ENCODE measurements around the gene RELL2. TPM values are rescaled to one million over a fixed set of nuclear protein-coding genes. Genes with fewer than 3 reads are reported as not detected.

Gene RELL2
- total RNA-seq, 2 experiments from 2014 or later, result 28.0 to 43.1 TPM

- no TSS peak for BruUV-seq (replicated peaks)
- peaks cover 5% of the 10 kb centered on the region for H4K20me1 ChIP-seq (ENCODE audit: insufficient read depth, low read length)
- H3K79me2 ChIP-seq (ENCODE audit: insufficient read depth, low read depth, low read length), result peaks cover 49% of the 10 kb centered on the region
- peak overlapping the region; percentile 43; the same call in 1 of the 2 replicates for H2AFZ ChIP-seq (ENCODE audit: low read length)
- TF ChIP-seq EZH2phosphoT487 (IDR thresholded peaks at IDR 0.05; ENCODE audit: borderline replicate concordance, low read depth, low read length), result no peak
- TF ChIP-seq CTCF (conservative IDR thresholded peaks at IDR 0.05; ENCODE audit: low read length), result no peak
- H3K9me3 ChIP-seq (ENCODE audit: low read length), result no peaks in the 10 kb centered on the region
- peak overlapping the region; percentile 98 for H3K4me3 ChIP-seq (ENCODE audit: low read depth, low read length, poor library complexity, severe bottlenecking)
- peak; percentile 64 for DNase-seq (ENCODE audit: low spot score)
- CTCF ChIA-PET (ENCODE audit: unreplicated experiment), result interaction anchor here (0.7 to 2.5 kb wide), 4 partner anchors 14 to 44 kb away, joined by 3 to 11 read pairs (median 6); partner anchors contain the start of genes DIAPH1 and FCHSD1
- H3K9me2 ChIP-seq (ENCODE audit: insufficient read depth, low read length), result no peaks in the 10 kb centered on the region
- POLR2A ChIA-PET, result interaction anchor here (0.6 to 8.6 kb wide), 18 partner anchors 9 to 974 kb away, joined by 3 to 101 read pairs (median 4); partner anchors contain the start of genes DIAPH1 and FCHSD1
- intact Hi-C loops (cut with micrococcal nuclease; ENCODE audit: unreplicated experiment), result loop anchor here (5.0 kb wide), 1 partner anchor 110 kb away; no protein-coding TSS in a partner anchor
- peaks cover 57% of the 10 kb centered on the region for H3K36me3 ChIP-seq (ENCODE audit: insufficient read depth, low read length)
- peak overlapping the region; percentile 73 for H3K4me2 ChIP-seq (ENCODE audit: low read length)
- H3K27ac ChIP-seq (ENCODE audit: low read depth, low read length, poor library complexity, severe bottlenecking), result peak overlapping the region; percentile 59
- H3K4me1 ChIP-seq (ENCODE audit: insufficient read depth, low read length, poor library complexity, severe bottlenecking), result peaks cover 34% of the 10 kb centered on the region
Measured at GRCh38 chr5:141637123-141637766, 448 bp downstream of the RELL2 start.

DNA sequence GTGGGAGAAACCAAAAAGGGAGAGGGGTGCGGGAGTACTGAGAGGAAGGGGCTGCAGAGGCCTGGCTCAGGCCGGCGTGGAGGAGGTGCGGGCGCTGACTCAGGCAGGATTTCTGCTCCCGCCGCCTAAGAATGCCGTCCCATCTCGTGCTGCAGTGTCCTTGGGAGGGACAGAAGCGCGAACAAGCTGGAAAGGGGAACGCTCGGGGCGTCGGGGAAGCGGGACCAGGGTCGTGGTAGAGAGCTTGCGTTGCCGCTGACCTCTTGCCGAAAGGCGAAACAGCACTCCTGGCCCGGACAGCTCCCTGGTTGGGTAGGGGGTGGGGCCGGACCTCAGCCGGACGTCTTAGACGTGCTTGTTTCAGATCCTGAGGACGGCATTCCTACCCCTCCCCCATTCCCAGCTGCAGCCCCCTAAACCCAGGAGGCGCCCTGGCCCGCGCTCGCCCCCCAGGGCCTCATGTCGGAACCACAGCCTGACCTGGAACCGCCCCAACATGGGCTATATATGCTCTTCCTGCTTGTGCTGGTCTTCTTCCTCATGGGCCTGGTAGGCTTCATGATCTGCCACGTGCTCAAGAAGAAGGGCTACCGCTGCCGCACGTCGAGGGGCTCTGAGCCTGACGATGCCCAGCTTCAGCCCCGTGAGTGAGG lies 1.1 kb downstream of the RELL2 start:
- POLR2A ChIA-PET, result interaction anchor here (0.6 to 8.6 kb wide), 8 partner anchors 9 to 975 kb away, joined by 3 to 101 read pairs (median 3); partner anchors contain the start of genes DIAPH1 and FCHSD1
- peak overlapping the region; percentile 59 for H3K27ac ChIP-seq (ENCODE audit: low read depth, low read length, poor library complexity, severe bottlenecking)
- H3K4me3 ChIP-seq (ENCODE audit: low read depth, low read length, poor library complexity, severe bottlenecking), result peak overlapping the region; percentile 98
- intact Hi-C loops (cut with micrococcal nuclease; ENCODE audit: unreplicated experiment), result loop anchor here (1.0 to 5.0 kb wide), 2 partner anchors 46 to 111 kb away; no protein-coding TSS in a partner anchor
- H3K4me2 ChIP-seq (ENCODE audit: low read length), result peak overlapping the region; percentile 73
- CTCF ChIA-PET (ENCODE audit: unreplicated experiment), result interaction anchor here (0.6 to 2.5 kb wide), 4 partner anchors 13 to 947 kb away, joined by 3 to 11 read pairs (median 5); partner anchors contain the start of genes DIAPH1 and FCHSD1
- peak; percentile 88 for DNase-seq (ENCODE audit: low spot score)
- H4K20me1 ChIP-seq (ENCODE audit: insufficient read depth, low read length), result peaks cover 5% of the 10 kb centered on the region
- TF ChIP-seq CTCF (conservative IDR thresholded peaks at IDR 0.05; ENCODE audit: low read length) (peak; percentile 77), EZH2phosphoT487 (IDR thresholded peaks at IDR 0.05; ENCODE audit: borderline replicate concordance, low read depth, low read length) (no peak)
- peaks cover 42% of the 10 kb centered on the region for H3K79me2 ChIP-seq (ENCODE audit: insufficient read depth, low read depth, low read length)
- peaks cover 55% of the 10 kb centered on the region for H3K36me3 ChIP-seq (ENCODE audit: insufficient read depth, low read length)
- H3K9me2 ChIP-seq (ENCODE audit: insufficient read depth, low read length), result no peaks in the 10 kb centered on the region
- peaks cover 34% of the 10 kb centered on the region for H3K4me1 ChIP-seq (ENCODE audit: insufficient read depth, low read length, poor library complexity, severe bottlenecking)
- peak overlapping the region; percentile 43; the same call in 1 of the 2 replicates for H2AFZ ChIP-seq (ENCODE audit: low read length)
- H3K9me3 ChIP-seq (ENCODE audit: low read length), result no peaks in the 10 kb centered on the region
- BruUV-seq (replicated peaks), result no TSS peak

Measured in OCI-LY7 (cell line).